NCI-H146 treated with DMSO at 0.1 percent for 48 hours (cell line): Measurements from ENCODE around the gene FRMD4A.

Experiments used
- DNase-seq: peaks from one replicate; lab custom pipeline; 2025; ENCODE audit not compliant: unreplicated experiment; lab: John Stamatoyannopoulos, UW

The FRMD4A gene

DNA sequence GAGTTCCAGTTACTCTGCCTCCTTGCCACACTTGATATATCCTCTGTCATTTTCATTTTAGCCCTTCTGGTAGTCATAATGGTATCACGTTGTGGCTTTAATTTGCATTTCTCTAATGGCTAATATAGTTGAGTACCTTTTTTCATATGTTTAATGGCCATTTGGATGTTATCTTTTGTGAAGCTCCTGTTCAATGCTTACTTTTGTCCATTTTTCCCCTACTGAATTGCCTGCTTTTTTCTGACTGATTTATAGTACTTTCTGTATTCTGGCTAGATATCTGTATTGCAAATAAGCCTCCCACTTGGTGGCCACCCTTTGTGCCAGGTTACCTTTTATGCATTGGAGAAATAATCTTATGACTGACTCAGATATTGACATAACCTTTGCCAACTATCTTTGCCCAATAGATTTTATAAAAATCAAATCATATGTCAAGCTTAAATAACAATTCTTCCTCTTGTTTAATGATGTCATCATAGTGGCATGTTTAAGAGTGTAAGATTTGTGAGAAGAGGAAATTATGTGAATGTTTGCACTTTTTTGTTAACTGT lies 693.3 kb downstream of the FRMD4A start:
- DNase-seq = peak; percentile 32

DNA sequence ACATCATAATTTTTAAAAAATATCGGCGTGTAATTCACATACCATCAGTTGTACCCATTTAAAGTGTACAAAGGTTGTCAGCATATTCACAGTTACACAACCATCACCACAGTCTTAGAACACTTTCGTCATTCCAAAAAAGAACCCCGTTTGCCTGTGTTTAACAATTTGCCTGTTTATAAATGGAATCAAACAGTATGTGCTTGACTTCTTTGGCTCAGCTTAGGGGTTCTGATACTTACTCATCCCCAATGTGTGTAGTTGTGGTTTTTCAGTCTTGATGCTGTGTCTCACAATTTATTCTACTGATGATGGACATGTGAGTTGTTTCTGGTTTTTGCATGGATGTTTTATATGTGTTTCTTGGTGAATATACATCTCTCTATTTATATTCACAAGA lies 693.9 kb downstream of the FRMD4A start:
- DNase-seq = no peak

DNA sequence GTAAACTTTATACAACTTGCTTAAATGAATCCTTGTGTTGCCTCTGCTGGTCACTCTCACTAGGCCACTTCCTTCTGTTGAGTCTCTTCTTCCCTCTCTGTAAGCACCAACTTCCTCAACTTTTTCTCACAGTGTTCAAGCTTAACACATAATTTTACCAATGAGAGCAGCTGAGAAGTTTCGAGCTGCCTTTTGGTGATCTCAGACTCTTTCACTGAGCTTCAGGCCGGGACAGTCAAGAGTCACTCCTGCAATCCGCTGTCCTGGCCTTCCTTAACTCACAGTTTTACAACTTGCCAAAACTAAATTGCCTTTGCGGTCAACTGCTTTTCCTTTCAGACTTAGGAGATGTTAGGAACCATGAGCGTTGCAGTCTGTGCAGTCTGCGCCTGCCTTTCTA lies 696.5 kb downstream of the FRMD4A start:
- DNase-seq = no peak

DNA sequence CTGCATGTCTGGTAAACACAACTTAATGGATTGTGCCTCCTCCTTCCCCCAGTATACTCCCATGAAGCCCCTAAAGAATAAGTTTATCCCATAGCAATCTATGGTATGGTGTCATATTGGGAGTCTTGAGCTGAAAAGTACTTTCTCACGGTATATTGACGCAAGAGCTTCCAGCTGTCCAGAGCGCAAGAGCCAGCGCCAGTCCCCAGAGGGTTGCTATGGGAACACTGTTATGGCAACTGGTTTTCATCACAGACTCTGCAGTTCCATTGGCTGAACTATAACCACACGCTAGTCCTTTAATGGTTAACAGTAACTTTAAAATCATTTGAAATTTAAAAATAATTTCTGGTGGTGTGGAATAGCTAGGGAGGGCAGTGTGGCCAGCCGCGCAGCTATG lies 697.0 kb downstream of the FRMD4A start:
- no peak for DNase-seq

DNA sequence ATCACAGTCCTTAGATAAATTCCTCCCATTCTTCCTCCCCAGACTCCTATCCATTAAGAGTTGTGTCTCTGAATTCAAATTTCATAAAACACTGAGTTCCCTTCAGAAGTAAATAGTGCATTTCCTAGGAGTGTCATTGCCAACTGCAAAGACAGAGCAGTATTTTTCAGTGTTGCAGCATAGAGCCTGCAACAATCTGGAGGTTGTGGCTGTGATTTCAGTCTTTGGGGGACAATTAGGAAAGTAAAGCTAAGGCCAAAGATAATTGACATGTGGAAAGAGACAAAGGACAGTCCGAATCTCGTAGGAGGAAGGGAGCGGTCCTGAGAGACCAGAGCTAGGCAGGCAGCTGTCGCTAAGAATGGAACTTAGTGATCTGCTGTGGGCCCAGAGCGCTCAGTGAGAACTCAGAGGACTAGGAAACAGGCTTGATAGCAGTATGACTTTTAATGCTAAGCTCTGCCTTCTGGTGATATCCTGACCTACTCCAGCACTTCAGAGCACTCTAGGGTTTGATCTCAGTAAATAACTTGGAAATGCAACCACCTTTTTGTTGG lies 697.8 kb downstream of the FRMD4A start:
- no peak for DNase-seq

DNA sequence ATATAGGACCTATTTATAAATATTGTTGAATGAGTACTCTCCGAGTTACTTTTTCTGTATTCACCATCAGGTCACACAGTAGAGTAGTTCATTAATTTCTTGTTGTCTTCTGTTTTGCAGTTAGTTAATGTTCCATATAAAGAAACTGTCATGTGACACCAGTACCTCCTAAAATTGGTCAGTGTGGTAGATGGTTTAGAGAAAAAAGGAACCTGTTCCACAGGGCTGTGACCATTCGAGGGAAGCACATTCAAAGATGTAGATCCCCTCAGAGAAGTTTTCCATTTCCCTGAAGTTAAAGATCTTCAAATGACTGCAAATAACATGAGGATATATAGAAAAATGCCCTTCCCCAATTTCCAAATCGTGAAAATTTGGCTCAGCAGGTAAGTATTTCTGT lies 698.3 kb downstream of the FRMD4A start:
- no peak for DNase-seq

DNA sequence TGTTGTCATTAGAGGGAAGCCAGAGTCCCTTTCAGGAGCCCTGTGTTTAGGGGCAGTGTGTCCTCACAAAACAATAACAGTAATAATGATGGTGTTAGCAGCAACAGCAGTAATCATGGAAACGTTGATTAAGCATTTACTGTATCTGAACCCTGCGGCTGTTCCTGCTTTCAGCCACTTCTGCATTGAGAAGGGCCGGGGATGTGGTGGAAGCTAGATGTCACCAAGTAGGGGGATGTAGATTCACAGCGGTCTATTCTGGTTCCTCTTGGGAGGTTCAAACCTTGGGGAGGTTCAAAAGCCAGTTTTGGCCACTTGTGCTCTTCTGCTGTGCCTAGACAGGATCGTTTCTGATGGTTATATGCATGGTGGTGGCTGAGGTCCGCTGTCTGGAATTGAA lies 699.1 kb downstream of the FRMD4A start:
- no peak for DNase-seq

DNA sequence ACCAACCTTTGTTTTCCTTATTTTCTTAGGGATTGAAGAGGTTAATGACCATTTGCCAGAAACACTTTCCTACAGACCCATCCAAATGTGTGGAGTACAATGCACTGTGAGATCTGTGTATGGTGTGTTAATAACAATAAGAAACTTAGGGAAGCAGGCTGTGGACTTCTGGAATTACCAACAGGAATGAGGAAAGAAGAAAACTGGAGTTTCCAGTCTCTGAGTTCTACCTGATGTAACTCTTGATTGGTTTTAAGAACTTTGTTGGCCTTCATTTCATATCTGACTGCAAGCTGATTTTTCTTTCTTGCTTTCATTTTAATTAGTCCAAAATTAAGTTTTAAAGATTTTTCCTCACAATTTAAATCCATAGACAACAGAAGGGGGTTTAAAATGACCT lies 700.5 kb downstream of the FRMD4A start:
- no peak for DNase-seq

DNA sequence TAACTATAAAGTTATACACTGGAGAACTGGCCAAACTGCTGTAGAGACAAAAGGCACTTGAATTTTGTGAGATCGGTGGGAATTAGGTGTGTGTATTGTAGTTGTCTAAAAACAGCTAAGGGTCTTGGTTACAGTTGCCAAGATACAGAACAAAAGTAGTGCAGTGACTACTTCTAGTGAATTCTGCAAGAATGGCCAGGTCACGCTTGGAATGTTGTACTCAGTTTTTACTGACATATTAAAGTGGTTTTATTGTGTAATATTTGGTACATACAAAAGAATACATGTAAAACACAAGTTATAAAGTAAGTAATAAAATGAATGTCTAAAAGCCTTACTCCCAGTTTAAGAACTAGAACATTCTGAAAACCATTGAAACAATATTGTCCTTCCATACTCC lies 701.6 kb downstream of the FRMD4A start:
- DNase-seq = no peak

DNA sequence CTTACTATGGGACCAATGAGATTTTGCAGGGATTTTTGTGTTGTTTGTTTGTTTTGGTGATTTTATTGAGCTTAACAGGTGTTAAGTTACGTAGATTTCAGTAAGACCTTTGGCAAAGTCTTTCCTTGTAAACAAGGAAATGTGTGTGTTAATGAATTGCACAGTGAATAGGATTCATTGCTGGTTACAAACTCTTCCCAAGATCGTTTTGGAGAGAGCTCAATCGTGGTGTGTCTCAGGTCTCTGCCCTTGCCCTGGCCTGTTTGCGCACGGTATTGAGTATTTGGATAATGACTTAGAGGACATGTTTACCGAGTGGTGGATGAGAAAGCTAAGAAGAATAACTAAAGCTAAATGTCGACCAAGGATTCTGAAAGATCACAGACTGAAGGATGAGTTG lies 702.1 kb downstream of the FRMD4A start:
- no peak for DNase-seq

DNA sequence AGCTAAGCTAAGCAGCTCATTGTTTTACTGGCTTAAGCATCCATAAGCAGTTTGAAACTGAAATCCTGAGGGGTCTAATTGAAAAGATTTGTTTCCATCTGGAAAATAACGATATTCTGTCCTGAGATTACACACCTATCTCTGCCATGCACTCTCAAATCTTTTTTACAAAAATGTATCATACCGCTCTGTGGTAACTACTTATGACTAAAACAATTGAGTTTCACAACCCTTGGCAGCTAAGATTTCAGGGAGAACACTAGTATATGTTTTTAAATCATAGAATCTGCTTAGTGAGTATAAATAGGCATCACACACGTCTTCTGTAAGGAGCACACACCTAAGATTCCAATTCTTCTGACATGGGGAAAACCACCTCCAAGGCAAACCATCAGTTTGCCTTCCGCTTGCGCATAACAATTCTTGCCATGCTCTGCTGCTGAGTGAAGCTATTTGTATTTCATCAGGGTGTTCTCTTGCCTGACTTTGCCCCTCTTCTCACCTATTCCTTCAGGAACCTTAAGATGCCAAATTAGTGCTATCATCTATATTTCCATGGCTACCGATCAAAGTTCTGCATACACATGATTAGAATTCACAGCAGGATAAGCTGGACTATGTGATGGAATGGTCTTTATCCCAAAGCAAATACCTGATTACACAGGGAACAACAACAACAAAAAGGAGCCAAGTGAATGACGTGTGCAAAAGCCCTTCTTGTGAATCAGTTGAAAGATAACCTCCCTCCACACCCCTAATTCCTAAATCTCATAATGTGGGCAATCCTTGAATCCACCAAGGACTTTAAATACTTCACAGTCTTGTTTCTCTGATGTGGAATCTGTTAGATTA lies 703.0 kb downstream of the FRMD4A start:
- no peak for DNase-seq

DNA sequence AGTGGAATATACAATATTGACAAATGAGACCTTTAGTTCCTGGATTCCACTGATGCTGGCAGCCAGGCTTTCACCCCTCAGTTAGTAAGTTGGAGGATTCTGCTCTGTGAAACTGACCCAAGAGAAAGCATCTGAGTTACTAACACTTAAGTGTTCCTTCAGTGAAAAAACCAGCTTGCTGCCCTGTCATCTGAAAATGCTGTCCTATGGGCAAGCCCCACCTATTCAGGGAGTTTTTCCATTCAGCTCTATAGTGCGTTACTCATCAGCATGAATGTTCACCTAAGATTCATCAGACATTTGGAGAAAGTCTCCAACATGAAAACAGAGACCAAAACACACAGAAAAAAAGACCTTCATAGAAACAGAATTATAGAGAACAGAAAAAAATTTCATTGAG lies 706.1 kb downstream of the FRMD4A start:
- DNase-seq = no peak

DNA sequence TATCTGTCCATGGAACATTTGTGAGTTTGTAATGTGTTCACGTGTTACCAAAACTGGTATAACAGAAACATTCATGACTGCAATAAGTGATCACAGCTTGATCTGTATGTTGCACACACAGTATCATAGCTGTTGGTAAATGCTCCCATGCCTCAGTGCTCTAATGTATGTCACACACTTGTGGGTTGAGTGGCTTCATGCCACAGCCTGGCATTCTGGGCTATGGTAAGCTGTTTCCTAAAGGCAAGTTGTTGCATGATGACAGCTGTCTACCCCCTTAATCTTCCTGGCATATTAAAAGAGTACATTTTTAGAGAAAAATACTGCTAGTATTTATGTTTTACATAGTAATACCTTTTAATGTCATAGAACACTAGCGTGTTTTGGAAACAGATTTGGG lies 708.8 kb downstream of the FRMD4A start:
- DNase-seq = no peak

DNA sequence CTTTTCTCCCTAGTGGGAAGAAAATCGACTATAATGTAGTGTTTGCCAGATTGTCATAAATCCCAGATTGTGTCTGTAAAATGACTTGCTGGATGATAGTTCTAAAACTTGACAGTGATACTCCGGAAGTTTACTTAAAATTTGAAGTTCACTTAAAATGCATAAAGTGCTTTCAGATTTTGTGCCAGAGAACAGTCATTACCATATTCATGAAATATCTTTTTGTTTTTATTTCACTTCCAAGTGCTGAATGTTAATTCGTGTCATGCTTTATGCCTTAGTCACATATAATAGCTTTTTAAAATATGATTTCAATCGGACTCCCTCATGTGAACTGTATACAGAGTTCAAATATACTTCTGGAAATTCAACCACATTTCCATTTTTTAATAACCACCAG lies 713.6 kb downstream of the FRMD4A start:
- DNase-seq = no peak

DNA sequence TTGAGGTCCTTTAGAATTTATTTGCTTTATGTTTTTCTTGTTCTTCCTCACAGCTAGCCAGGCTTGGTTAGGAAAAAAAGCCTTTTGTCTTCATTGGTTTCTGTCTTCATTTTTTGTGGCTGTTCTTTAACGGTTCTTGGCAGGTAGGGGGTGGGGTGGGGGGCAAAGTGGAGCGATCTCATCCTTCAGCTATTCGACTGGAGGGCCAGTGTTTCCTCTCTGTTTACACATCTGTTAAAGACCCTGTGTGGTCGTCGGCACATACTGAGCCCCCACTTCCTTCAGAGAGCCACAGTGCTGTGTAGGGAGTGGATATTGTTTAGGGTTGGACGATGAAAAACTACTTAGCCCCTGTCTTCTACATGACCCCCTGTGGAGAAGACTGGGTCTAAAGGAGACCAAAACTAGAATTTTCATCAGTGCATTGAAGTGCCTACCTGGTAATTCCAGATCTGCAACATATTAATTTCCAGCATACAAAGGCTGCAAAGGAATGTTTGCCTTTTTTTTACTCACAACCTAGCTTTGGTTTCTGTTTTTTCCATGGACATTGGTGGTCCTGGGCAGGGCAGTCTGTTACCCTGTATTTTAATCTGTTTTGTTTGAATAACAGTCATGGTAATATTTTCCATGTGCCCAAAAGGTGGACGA lies 714.9 kb downstream of the FRMD4A start:
- DNase-seq = no peak

DNA sequence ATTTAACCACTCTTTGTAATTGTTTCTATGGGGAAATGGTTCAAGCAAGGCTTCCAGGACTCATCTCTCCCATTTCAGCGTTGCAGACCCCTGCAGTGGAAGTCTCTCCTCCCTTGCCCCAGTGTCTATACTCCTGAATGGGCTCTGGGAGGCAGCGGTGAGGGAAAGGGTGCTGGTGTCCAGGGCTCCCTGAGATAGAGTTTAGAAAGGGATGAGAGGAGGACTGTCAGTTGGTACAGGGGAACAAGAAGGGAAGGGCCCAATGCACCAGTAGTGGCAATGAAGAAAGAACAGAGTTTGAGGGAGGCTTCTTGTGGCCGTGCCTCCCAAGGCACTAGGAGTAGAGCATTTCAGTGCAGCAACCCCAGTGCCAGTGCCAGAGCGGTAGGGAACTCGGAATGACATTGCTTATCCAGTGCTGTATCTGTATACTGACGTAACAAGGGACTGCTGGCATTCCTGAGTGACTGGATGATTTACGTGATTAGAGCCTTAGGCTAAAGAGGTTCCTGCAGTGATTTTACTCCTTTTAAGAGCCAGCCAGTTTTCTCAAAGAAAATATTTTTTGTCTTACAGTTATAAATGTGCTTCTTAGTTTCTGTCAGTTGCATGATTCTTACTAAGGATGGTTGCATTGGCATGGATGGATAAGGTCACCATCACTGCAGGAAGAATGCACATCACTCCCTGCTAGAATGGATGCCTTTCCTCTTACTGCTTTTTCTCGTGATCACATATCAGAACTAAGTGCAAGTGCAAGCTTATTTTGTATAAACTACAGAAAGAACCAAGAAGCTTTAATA lies 716.0 kb downstream of the FRMD4A start:
- no peak for DNase-seq

DNA sequence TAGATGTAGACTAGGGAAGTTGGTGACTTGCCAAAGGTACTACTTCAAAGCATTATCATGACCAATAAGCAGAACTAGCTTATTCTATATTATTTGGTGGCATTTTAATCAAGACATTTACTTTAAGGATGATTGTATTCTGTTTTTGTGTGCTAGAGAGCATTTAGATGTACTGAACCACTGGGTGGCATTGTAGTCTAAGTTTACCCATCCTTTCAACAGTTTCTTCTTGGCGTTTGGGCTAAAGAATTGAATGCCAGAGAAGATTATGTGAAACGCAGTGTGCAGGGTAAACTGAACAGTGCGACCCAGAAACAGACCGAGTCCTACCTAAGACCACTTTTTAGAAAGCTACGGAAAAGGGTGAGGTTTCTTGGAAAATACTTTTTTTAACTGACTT lies 717.2 kb downstream of the FRMD4A start:
- no peak for DNase-seq

DNA sequence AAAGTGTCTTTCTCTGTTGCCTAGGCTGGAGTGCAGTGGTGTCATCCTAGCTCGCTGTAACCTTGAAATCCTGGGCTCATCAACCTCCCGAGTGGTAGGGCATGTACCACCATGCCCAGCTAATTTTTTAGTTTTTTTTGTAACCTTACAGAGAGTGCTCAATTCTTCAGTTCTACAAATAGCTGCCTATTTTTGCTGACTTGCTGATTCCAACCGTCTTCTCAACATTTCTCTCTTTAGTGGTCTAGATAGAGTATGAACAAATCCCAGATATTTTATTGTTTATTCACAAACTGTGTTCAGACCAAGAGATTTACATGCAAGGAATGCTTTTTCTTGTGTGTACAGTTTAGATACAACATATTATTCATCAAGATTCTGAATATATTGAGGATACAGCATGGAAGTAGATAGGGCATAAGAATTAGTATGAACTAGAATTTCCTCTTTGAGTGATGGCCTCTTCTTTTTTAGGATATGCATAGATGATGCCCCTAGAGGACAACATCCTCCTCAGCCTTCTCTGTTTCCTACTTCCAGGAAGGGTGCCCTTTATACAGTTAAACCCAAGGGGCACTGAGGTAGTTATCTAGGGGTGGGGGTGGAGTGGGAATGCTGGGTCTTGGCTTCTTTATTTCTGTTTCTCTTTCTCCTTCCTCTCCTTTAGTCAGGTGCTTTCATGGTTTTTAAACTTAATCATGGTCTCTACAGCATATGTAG lies 717.9 kb downstream of the FRMD4A start:
- no peak for DNase-seq

DNA sequence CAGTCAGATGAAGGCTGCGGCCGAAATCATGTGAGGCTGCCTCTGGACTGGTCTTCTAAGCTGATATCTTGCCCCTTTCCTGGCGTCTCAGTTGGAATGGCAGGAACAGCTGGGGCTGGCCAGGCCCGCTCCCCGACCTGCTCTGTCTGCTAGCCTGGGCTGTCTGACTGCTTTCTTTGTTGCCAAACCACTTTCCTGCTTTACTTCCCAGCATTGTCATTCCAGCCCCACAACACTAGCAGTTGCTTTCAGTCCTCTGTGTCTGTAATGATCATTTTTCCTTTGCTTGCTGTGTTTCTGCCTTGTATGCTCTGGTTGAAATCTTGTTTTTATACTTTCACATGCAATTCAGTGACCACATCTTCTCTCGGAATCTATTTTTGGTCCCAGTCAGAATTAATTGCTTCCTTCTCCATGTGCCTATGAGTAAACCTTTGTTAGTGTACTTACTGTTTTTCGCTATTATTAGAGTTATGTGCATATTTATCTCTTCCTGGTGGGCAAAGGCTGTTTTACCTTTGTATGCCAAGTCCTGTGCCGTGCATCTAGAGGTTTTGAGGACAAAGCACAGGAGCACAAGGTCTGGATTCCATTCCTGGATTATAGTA lies 722.4 kb downstream of the FRMD4A start:
- no peak for DNase-seq

DNA sequence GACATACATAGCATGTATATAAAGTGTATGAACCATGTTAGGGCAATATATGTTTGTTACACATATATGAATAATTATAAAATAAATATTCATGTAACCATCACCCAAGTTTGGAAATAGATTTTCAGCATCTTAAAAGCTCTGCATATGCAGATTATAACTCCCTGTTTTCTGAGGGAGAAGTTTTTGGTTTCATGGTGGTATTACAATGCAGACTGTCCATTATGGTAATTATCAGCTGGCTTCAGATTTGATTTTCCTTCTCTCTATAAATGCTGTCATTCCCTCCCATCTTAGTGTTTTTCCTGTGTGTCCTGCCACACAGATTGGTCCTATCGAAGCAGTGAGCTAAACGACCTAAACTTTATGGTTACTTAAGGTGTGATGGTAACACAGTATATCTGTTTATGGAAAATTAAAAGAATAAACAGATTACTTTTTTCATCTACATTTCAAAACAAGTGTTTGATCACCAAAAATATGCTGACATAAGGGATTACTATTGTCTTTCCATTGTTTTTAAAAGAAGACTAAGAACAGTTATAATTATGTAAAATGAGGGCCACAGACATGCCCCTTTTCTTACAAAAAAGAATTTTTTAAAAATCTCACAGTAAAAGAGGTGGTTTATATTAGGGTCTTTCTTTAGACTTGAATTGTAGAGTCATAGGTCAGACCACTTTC lies 726.2 kb downstream of the FRMD4A start:
- no peak for DNase-seq
